ENCODE measurements around the gene CLRN1. TPM values are rescaled to one million over a fixed set of nuclear protein-coding genes. Genes with fewer than 3 reads are reported as not detected.

The CLRN1 gene, protein sequence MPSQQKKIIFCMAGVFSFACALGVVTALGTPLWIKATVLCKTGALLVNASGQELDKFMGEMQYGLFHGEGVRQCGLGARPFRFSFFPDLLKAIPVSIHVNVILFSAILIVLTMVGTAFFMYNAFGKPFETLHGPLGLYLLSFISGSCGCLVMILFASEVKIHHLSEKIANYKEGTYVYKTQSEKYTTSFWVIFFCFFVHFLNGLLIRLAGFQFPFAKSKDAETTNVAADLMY
- total RNA-seq (ENCODE audit: low replicate concordance), result not detected in 2 replicates
- long read RNA-seq, result 0 reads

- no peak within 1 kb of the TSS for H3K27ac Mint-ChIP-seq
- H3K4me3 Mint-ChIP-seq, result peak within 1 kb of the TSS; percentile 26
- no peaks in the 10 kb centered on the region for H3K36me3 Mint-ChIP-seq
- no peak for TF ChIP-seq CTCF (conservative IDR thresholded peaks at IDR 0.05)
- DNase-seq (ENCODE audit: extremely low spot score, unreplicated experiment), result no peak
- no peaks in the 10 kb centered on the region for H3K9me3 Mint-ChIP-seq
- peaks cover 8% of the 10 kb centered on the region for H3K4me1 Mint-ChIP-seq (ENCODE audit: unreplicated experiment)
- H3K27me3 Mint-ChIP-seq, result peaks cover 16% of the 10 kb centered on the region
Observed at GRCh38 chr3:150972366-150973071, at the start of gene CLRN1. CLRN1 (minus strand) TSS chr3:150972727; CDS start chr3:150972708, 19 bp downstream.

- no peak overlapping the region for H3K4me3 Mint-ChIP-seq
- H3K9me3 Mint-ChIP-seq, result no peaks in the 10 kb centered on the region
- no peak for TF ChIP-seq CTCF (conservative IDR thresholded peaks at IDR 0.05)
- no peaks in the 10 kb centered on the region for H3K36me3 Mint-ChIP-seq
- DNase-seq (ENCODE audit: extremely low spot score, unreplicated experiment), result no peak
- H3K27ac Mint-ChIP-seq, result no peak overlapping the region
- no peaks in the 10 kb centered on the region for H3K4me1 Mint-ChIP-seq (ENCODE audit: unreplicated experiment)
- H3K27me3 Mint-ChIP-seq, result no peaks in the 10 kb centered on the region
Observed at GRCh38 chr3:151016478-151016795, 43.9 kb upstream of the CLRN1 start.

DNA sequence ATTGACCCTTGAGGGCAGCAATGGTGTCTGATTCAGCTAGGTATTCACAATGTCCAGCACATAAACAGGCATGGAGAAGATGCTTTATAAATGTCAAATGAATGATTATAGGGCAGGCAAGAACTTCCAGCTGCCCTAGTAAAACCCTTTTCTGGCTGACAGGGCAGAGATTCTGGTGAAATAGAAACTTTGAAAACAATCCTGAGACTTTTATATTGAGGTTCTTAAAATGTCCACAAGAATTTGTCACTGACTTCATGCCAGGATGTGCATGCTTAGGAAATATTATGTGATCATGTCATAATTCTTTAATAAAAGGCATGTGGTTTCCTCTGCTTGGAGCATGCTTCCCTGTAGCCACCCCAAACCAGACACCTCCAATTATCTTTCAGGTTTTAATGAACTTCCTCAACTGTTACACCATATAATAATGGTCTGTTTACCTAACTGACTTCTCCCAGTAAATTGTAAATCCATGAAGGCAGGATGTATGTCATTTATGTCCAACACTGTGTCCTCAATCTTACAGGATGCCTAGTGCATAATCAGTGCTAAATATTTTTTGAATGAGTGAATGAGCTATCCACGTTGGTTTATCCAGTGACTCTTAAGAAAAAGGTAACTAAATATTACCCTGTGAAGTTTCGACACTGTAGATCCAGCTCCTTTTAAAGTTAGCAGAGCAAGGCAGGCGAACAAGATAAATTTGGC, 43.4 kb upstream of the CLRN1 start:
- Mint-ChIP-seq H3K36me3 (no peaks in the 10 kb centered on the region), H3K27ac (no peak overlapping the region), H3K9me3 (no peaks in the 10 kb centered on the region), H3K27me3 (no peaks in the 10 kb centered on the region), H3K4me1 (ENCODE audit: unreplicated experiment) (no peaks in the 10 kb centered on the region), H3K4me3 (no peak overlapping the region)
- no peak for TF ChIP-seq CTCF (conservative IDR thresholded peaks at IDR 0.05)
- no peak for DNase-seq (ENCODE audit: extremely low spot score, unreplicated experiment)

- Mint-ChIP-seq H3K27me3 (no peaks in the 10 kb centered on the region), H3K4me3 (no peak overlapping the region), H3K27ac (no peak overlapping the region), H3K4me1 (ENCODE audit: unreplicated experiment) (no peaks in the 10 kb centered on the region), H3K9me3 (no peaks in the 10 kb centered on the region), H3K36me3 (no peaks in the 10 kb centered on the region)
- no peak for DNase-seq (ENCODE audit: extremely low spot score, unreplicated experiment)
- TF ChIP-seq CTCF (conservative IDR thresholded peaks at IDR 0.05), result no peak
Observed at GRCh38 chr3:151015181-151015580, 42.7 kb upstream of the CLRN1 start.

DNA sequence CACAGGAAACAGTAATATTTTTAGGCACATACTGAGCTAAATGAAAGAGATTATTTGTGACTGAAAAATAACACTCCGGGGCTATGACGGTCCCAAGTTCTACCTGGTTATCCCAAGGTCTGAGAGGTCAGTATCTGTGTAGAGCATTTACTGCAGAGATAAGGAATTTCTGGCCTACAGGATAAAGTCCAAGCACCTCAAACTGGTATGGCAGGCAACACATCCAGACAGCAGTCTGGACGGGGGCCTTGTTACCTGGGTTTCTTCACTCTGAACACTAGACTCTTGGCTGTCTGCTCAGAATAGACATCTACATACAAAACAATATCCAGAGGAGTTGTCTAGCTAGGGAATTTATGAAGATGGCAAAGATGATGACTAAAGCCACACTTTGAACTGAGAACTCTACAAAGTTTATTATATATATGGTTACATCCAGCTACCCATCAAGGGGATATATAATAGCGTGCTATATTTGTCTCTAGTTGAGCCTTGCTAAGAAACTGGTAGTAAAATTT, 42.0 kb upstream of the CLRN1 start:
- no peaks in the 10 kb centered on the region for H3K9me3 Mint-ChIP-seq
- no peaks in the 10 kb centered on the region for H3K36me3 Mint-ChIP-seq
- H3K27me3 Mint-ChIP-seq, result no peaks in the 10 kb centered on the region
- no peaks in the 10 kb centered on the region for H3K4me1 Mint-ChIP-seq (ENCODE audit: unreplicated experiment)
- DNase-seq (ENCODE audit: extremely low spot score, unreplicated experiment), result no peak
- H3K4me3 Mint-ChIP-seq, result no peak overlapping the region
- TF ChIP-seq CTCF (conservative IDR thresholded peaks at IDR 0.05), result no peak
- no peak overlapping the region for H3K27ac Mint-ChIP-seq
